K562 (cell line): ENCODE measurements around the gene NEU1. TPM values are rescaled to one million over a fixed set of nuclear protein-coding genes. Genes with fewer than 3 reads are reported as not detected.

Source experiments
- ZNF263 ChIP-seq: sonication (generic); formaldehyde crosslinking; IDR thresholded peaks from 2 replicates; pipeline ENCODE4 v1.8.0; 2022; ENCODE audit warnings: mild to moderate bottlenecking, missing genetic modification reagents, borderline replicate concordance
- polyA plus RNA-seq, 8 experiments: library from polyadenylated mRNA; depleted of rRNA in 4 of 8; stranded (reverse) in 5 of 8; unstranded in 3 of 8; fragments of >200 nt; fragmentation: Nextera tagmentation in 2 of 8; fragmentation: Illumina TruSeq in 1 of 8; extraction: Ambion mirVana in 2 of 8; extraction: Trizol in 1 of 8; gene quantifications; 2 replicates each; pipeline versions ENCODE4 v1.2.1 to v1.2.3, GENCODE V29; 2011 to 2014; ENCODE audit warnings: inconsistent platforms in 1 of 8, missing spikeins in 1 of 8
- total RNA-seq, 7 experiments: library from RNA; depleted of rRNA in 6 of 7; stranded (reverse); fragments of >200 nt in 6 of 7; fragmentation: Illumina TruSeq in 2 of 7; extraction: Trizol in 2 of 7; gene quantifications; 2 replicates each; pipeline versions ENCODE4 v1.2.1 to v1.2.3, GENCODE V29; 2011 to 2021; ENCODE audit warnings: low replicate concordance in 1 of 7
- TF ChIP-seq, protein P1 (sequence below): sonication (generic); formaldehyde crosslinking; IDR thresholded peaks from 2 replicates; pipeline ENCODE4 v1.8.0; 2023; ENCODE audit warnings: mild to moderate bottlenecking, missing genetic modification reagents
- TF ChIP-seq, protein P2 (sequence below): sonication (generic); formaldehyde crosslinking; IDR thresholded peaks from 2 replicates; pipeline ENCODE4 v1.8.1; 2023; ENCODE audit warnings: mild to moderate bottlenecking, missing genetic modification reagents

Gene NEU1
- total and polyA plus RNA-seq, 9 of the 15 experiments (the other 6 are each of a cell fraction or from before 2014, with no cell fraction given): 14.8 to 67.8 (median 51.0) TPM

DNA sequence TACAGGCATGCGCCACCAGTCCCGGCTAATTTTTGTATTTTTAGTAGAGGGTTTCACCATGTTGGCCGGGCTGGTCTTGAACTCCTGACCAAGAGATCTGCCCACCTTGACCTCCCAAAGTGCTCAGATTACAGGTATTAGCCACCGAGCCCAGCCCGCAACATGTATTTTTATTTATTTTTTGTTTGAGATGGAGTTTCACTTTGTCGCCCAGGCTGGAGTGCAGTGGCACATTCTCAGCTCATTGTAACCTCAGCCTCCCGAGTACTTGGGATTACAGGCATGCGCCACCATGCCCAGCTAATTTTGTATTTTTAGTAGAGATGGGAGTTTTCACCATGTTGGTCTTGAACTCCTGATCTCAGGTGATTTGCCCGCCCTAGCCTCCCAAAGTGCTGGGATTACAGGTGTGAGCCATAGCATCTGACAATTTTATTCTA, 24.5 kb downstream of the NEU1 start (continued):
- TF ChIP-seq, protein P1, sequence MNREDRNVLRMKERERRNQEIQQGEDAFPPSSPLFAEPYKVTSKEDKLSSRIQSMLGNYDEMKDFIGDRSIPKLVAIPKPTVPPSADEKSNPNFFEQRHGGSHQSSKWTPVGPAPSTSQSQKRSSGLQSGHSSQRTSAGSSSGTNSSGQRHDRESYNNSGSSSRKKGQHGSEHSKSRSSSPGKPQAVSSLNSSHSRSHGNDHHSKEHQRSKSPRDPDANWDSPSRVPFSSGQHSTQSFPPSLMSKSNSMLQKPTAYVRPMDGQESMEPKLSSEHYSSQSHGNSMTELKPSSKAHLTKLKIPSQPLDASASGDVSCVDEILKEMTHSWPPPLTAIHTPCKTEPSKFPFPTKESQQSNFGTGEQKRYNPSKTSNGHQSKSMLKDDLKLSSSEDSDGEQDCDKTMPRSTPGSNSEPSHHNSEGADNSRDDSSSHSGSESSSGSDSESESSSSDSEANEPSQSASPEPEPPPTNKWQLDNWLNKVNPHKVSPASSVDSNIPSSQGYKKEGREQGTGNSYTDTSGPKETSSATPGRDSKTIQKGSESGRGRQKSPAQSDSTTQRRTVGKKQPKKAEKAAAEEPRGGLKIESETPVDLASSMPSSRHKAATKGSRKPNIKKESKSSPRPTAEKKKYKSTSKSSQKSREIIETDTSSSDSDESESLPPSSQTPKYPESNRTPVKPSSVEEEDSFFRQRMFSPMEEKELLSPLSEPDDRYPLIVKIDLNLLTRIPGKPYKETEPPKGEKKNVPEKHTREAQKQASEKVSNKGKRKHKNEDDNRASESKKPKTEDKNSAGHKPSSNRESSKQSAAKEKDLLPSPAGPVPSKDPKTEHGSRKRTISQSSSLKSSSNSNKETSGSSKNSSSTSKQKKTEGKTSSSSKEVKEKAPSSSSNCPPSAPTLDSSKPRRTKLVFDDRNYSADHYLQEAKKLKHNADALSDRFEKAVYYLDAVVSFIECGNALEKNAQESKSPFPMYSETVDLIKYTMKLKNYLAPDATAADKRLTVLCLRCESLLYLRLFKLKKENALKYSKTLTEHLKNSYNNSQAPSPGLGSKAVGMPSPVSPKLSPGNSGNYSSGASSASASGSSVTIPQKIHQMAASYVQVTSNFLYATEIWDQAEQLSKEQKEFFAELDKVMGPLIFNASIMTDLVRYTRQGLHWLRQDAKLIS: 0 out of 2 replicates have a peak, but pooled peaks have one; percentile 1
- TF ChIP-seq ZNF263 (CRISPR knock-in tag): 0 out of 2 replicates have a peak, but pooled peaks have one; percentile 18
- TF ChIP-seq, protein P2, sequence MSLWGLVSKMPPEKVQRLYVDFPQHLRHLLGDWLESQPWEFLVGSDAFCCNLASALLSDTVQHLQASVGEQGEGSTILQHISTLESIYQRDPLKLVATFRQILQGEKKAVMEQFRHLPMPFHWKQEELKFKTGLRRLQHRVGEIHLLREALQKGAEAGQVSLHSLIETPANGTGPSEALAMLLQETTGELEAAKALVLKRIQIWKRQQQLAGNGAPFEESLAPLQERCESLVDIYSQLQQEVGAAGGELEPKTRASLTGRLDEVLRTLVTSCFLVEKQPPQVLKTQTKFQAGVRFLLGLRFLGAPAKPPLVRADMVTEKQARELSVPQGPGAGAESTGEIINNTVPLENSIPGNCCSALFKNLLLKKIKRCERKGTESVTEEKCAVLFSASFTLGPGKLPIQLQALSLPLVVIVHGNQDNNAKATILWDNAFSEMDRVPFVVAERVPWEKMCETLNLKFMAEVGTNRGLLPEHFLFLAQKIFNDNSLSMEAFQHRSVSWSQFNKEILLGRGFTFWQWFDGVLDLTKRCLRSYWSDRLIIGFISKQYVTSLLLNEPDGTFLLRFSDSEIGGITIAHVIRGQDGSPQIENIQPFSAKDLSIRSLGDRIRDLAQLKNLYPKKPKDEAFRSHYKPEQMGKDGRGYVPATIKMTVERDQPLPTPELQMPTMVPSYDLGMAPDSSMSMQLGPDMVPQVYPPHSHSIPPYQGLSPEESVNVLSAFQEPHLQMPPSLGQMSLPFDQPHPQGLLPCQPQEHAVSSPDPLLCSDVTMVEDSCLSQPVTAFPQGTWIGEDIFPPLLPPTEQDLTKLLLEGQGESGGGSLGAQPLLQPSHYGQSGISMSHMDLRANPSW (CRISPR knock-in tag): peak; percentile 58; the same call in 1 of the 2 replicates
